ENCODE results near the gene ZFYVE21.

Gene ZFYVE21

GRCh38 chr14:103755060-103755459, 39.5 kb downstream of the ZFYVE21 start:
- no peak for DNase-seq (ENCODE audit: extremely low read depth, insufficient read length)
- TF ChIP-seq CTCF (IDR thresholded peaks at IDR 0.05; ENCODE audit: insufficient read depth, low read length, poor library complexity, severe bottlenecking) = no peak
- Histone ChIP-seq H3K27me3 (replicated peaks; ENCODE audit: control insufficient read depth, insufficient read depth, low read length) (no peaks in the 10 kb centered on the region), H3K36me3 (ENCODE audit: control insufficient read depth, insufficient read depth, low read length) (no peaks in the 10 kb centered on the region), H3K4me3 (replicated peaks; ENCODE audit: low read depth, low read length) (no peak overlapping the region)

GRCh38 chr14:103758059-103758776, 42.6 kb downstream of the ZFYVE21 start:
- no peak for TF ChIP-seq CTCF (IDR thresholded peaks at IDR 0.05; ENCODE audit: insufficient read depth, low read length, poor library complexity, severe bottlenecking)
- Histone ChIP-seq H3K36me3 (ENCODE audit: control insufficient read depth, insufficient read depth, low read length) (no peaks in the 10 kb centered on the region), H3K4me3 (replicated peaks; ENCODE audit: low read depth, low read length) (no peak overlapping the region), H3K27me3 (replicated peaks; ENCODE audit: control insufficient read depth, insufficient read depth, low read length) (no peaks in the 10 kb centered on the region)
- DNase-seq (ENCODE audit: extremely low read depth, insufficient read length) = no peak

GRCh38 chr14:103762036-103762435, 46.4 kb downstream of the ZFYVE21 start:
- Histone ChIP-seq H3K4me3 (replicated peaks; ENCODE audit: low read depth, low read length) (no peak overlapping the region), H3K27me3 (replicated peaks; ENCODE audit: control insufficient read depth, insufficient read depth, low read length) (no peaks in the 10 kb centered on the region), H3K36me3 (ENCODE audit: control insufficient read depth, insufficient read depth, low read length) (no peaks in the 10 kb centered on the region)
- DNase-seq (ENCODE audit: extremely low read depth, insufficient read length) = no peak
- TF ChIP-seq CTCF (IDR thresholded peaks at IDR 0.05; ENCODE audit: insufficient read depth, low read length, poor library complexity, severe bottlenecking) = no peak

- no peak for DNase-seq (ENCODE audit: extremely low read depth, insufficient read length)
- no peak for TF ChIP-seq CTCF (IDR thresholded peaks at IDR 0.05; ENCODE audit: insufficient read depth, low read length, poor library complexity, severe bottlenecking)
- H3K36me3 ChIP-seq (ENCODE audit: control insufficient read depth, insufficient read depth, low read length) = no peaks in the 10 kb centered on the region
- no peaks in the 10 kb centered on the region for H3K27me3 ChIP-seq (replicated peaks; ENCODE audit: control insufficient read depth, insufficient read depth, low read length)
- no peak overlapping the region for H3K4me3 ChIP-seq (replicated peaks; ENCODE audit: low read depth, low read length)
Measured at GRCh38 chr14:103762541-103762940, 46.9 kb downstream of the ZFYVE21 start.

GRCh38 chr14:103763730-103764488, 48.3 kb downstream of the ZFYVE21 start:
- peak; percentile 49 for DNase-seq (ENCODE audit: extremely low read depth, insufficient read length)
- no peak overlapping the region for H3K4me3 ChIP-seq (replicated peaks; ENCODE audit: low read depth, low read length)
- H3K36me3 ChIP-seq (ENCODE audit: control insufficient read depth, insufficient read depth, low read length) = no peaks in the 10 kb centered on the region
- no peaks in the 10 kb centered on the region for H3K27me3 ChIP-seq (replicated peaks; ENCODE audit: control insufficient read depth, insufficient read depth, low read length)
- TF ChIP-seq CTCF (IDR thresholded peaks at IDR 0.05; ENCODE audit: insufficient read depth, low read length, poor library complexity, severe bottlenecking) = no peak
